Stimulated activated CD8-positive, alpha-beta memory T cell treated with anti-CD3 and anti-CD28 coated beads, Interleukin-2, amount 100 ng/mL, for 48 hours (primary cell): Measurements from ENCODE around the gene BCAS4.

Experiments used
- DNase-seq, 2 donors: peaks; one replicate each; pipeline ENCODE4 v3.0.0-alpha.2; 2020; ENCODE audit warnings: low read depth in 2 of 2

Gene BCAS4

GRCh38 chr20:50855498-50856474 is 60.9 kb downstream of the BCAS4 start:
- no peak for DNase-seq

- no peak for DNase-seq
These were observed 61.7 kb downstream of the BCAS4 start for GRCh38 chr20:50856475-50857041.

GRCh38 chr20:50857348-50857747 is 62.5 kb downstream of the BCAS4 start:
- DNase-seq: no peak

GRCh38 chr20:50858525-50858924 is 63.7 kb downstream of the BCAS4 start:
- DNase-seq: no peak

GRCh38 chr20:50859161-50859560 is 64.3 kb downstream of the BCAS4 start:
- DNase-seq: no peak

- no peak for DNase-seq
These were observed 66.2 kb downstream of the BCAS4 start for GRCh38 chr20:50861012-50861411.

GRCh38 chr20:50862546-50862945 is 67.7 kb downstream of the BCAS4 start:
- DNase-seq: no peak

- no peak for DNase-seq
These were observed 70.3 kb downstream of the BCAS4 start for GRCh38 chr20:50865114-50865513.

GRCh38 chr20:50865591-50865990 is 70.7 kb downstream of the BCAS4 start:
- DNase-seq: no peak

GRCh38 chr20:50866036-50866685 is 71.3 kb downstream of the BCAS4 start:
- DNase-seq: no peak

- no peak for DNase-seq
These were observed 72.0 kb downstream of the BCAS4 start for GRCh38 chr20:50866831-50867230.

- DNase-seq: no peak
These were observed 72.9 kb downstream of the BCAS4 start for GRCh38 chr20:50867805-50868204.

- no peak for DNase-seq
These were observed 73.9 kb downstream of the BCAS4 start for GRCh38 chr20:50868509-50869495.

- no peak for DNase-seq
These were observed 75.8 kb downstream of the BCAS4 start for GRCh38 chr20:50870561-50871161.

- DNase-seq: no peak
These were observed 77.9 kb downstream of the BCAS4 start for GRCh38 chr20:50872560-50873425.

- no peak for DNase-seq
These were observed 78.7 kb downstream of the BCAS4 start for GRCh38 chr20:50873585-50873984.

- no peak for DNase-seq
These were observed 79.4 kb downstream of the BCAS4 start for GRCh38 chr20:50874111-50874757.

GRCh38 chr20:50874758-50875665 is 80.2 kb downstream of the BCAS4 start:
- no peak for DNase-seq
